Erythroblast (primary cell): Measurements from ENCODE around the gene LSM6.

Source experiments
- GATA1 ChIP-seq: IDR thresholded peaks from 2 replicates; pipeline ENCODE4 v1.6.1; 2011; ENCODE audit warnings: low read depth, mild to moderate bottlenecking, control low read depth, low read length, moderate library complexity
- POLR2A ChIP-seq: IDR thresholded peaks from 2 replicates; pipeline ENCODE4 v1.6.1; 2011; ENCODE audit warnings: mild to moderate bottlenecking, low read length

DNA sequence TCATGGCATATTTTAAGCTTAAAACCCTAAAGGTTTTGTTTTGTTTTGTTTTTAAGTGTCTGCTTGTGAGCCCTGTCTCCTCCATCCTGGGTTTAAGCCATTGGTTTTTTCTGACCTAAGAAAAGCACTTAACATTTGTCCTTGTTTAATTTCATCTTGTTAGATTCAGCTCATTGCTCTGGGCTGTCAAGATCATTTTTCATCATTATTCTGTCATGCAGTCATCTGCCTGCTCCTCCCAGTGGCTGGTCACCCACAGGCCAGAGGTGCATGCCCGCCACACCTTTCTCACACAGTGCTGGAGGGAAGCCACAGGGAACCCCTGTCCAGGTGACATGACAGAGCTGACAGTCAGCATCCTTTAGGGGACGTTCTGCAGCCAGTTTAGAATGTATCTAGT is 27.1 kb downstream of the LSM6 start:
- TF ChIP-seq POLR2A (no peak), GATA1 (no peak)
